IPS DF 6.9 (cell line): ENCODE data around the gene PALLD.

Experiments
- DNase-seq: peaks from one replicate; pipeline ENCODE4 v3.0.0-alpha.2; 2013; ENCODE audit warnings: low read depth, low spot score
- H3K27ac ChIP-seq: one replicate; pipeline ENCODE4 v1.5.1; 2013; ENCODE audit warnings: low read length, control low read depth
- H3K27me3 ChIP-seq: 2 replicates; pipeline ENCODE4 v1.6.1; 2013; ENCODE audit warnings: mild to moderate bottlenecking, low read length; ENCODE audit not compliant: control insufficient read depth, insufficient read depth
- H3K36me3 ChIP-seq: 2 replicates; pipeline ENCODE4 v1.6.1; 2013; ENCODE audit warnings: low read length; ENCODE audit not compliant: control insufficient read depth, insufficient read depth
- H3K4me1 ChIP-seq: 2 replicates; pipeline ENCODE4 v1.6.1; 2013; ENCODE audit warnings: low read length; ENCODE audit not compliant: control insufficient read depth, insufficient read depth
- H3K4me3 ChIP-seq: 2 replicates; pipeline ENCODE4 v1.5.1; 2013; ENCODE audit warnings: mild to moderate bottlenecking, low read length
- H3K9me3 ChIP-seq: 2 replicates; pipeline ENCODE4 v1.6.1; 2013; ENCODE audit warnings: low read length, inconsistent platforms; ENCODE audit not compliant: control insufficient read depth, insufficient read depth
- WGBS: extraction: QIAGEN DNeasy Blood & Tissue Kit; methylation state at CpG from one replicate; pipeline ENCODE4 v1.1.7; 2013; ENCODE audit warnings: mixed read lengths, missing lambda C conversion rate; ENCODE audit not compliant: insufficient read length, insufficient coverage; 5-methylcytosine and 5-hydroxymethylcytosine counted together

PALLD gene

GRCh38 chr4:168475745-168476144 lies 21.1 kb upstream of the PALLD start:
- no peaks in the 10 kb centered on the region for H3K36me3 ChIP-seq
- H3K27ac ChIP-seq = no peak overlapping the region
- DNase-seq = no peak
- H3K9me3 ChIP-seq = no peaks in the 10 kb centered on the region
- no CpG with 5 or more reads among the region's 2 CpGs for WGBS
- no peak overlapping the region for H3K4me3 ChIP-seq
- H3K4me1 ChIP-seq = no peaks in the 10 kb centered on the region
- no peaks in the 10 kb centered on the region for H3K27me3 ChIP-seq

- WGBS = 100% methylated on average over 2 of the region's 3 CpGs
- Histone ChIP-seq H3K27ac (no peak overlapping the region), H3K36me3 (no peaks in the 10 kb centered on the region), H3K4me3 (no peak overlapping the region), H3K9me3 (no peaks in the 10 kb centered on the region), H3K4me1 (no peaks in the 10 kb centered on the region), H3K27me3 (no peaks in the 10 kb centered on the region)
- no peak for DNase-seq
Observed at GRCh38 chr4:168478868-168479267, 18.0 kb upstream of the PALLD start.

- no CpG with 5 or more reads among the region's 7 CpGs for WGBS
- no peaks in the 10 kb centered on the region for H3K4me1 ChIP-seq
- no peak overlapping the region for H3K4me3 ChIP-seq
- no peaks in the 10 kb centered on the region for H3K36me3 ChIP-seq
- no peak for DNase-seq
- no peak overlapping the region for H3K27ac ChIP-seq
- H3K9me3 ChIP-seq = no peaks in the 10 kb centered on the region
- H3K27me3 ChIP-seq = no peaks in the 10 kb centered on the region
Observed at GRCh38 chr4:168480931-168481611, 15.8 kb upstream of the PALLD start.

- H3K27ac ChIP-seq = no peak overlapping the region
- no peak overlapping the region for H3K4me3 ChIP-seq
- DNase-seq = no peak
- H3K4me1 ChIP-seq = no peaks in the 10 kb centered on the region
- H3K36me3 ChIP-seq = no peaks in the 10 kb centered on the region
- H3K9me3 ChIP-seq = no peaks in the 10 kb centered on the region
- WGBS = no CpG with 5 or more reads among the region's 7 CpGs
- no peaks in the 10 kb centered on the region for H3K27me3 ChIP-seq
Observed at GRCh38 chr4:168483811-168484210, 13.0 kb upstream of the PALLD start.

GRCh38 chr4:168484626-168485025 lies 12.2 kb upstream of the PALLD start:
- Histone ChIP-seq H3K4me1 (no peaks in the 10 kb centered on the region), H3K27me3 (no peaks in the 10 kb centered on the region), H3K4me3 (no peak overlapping the region), H3K27ac (no peak overlapping the region), H3K9me3 (no peaks in the 10 kb centered on the region), H3K36me3 (no peaks in the 10 kb centered on the region)
- no peak for DNase-seq

GRCh38 chr4:168485156-168485910 lies 11.5 kb upstream of the PALLD start:
- Histone ChIP-seq H3K27me3 (no peaks in the 10 kb centered on the region), H3K4me1 (no peaks in the 10 kb centered on the region), H3K36me3 (no peaks in the 10 kb centered on the region), H3K4me3 (no peak overlapping the region), H3K9me3 (no peaks in the 10 kb centered on the region), H3K27ac (no peak overlapping the region)
- DNase-seq = no peak
- WGBS = no CpG with 5 or more reads among the region's 2 CpGs

GRCh38 chr4:168486912-168487281 lies 10.0 kb upstream of the PALLD start:
- no peaks in the 10 kb centered on the region for H3K4me1 ChIP-seq
- no peaks in the 10 kb centered on the region for H3K9me3 ChIP-seq
- WGBS = no CpG with 5 or more reads among the region's 1 CpG
- no peak for DNase-seq
- no peak overlapping the region for H3K27ac ChIP-seq
- no peaks in the 10 kb centered on the region for H3K36me3 ChIP-seq
- no peak overlapping the region for H3K4me3 ChIP-seq
- no peaks in the 10 kb centered on the region for H3K27me3 ChIP-seq

GRCh38 chr4:168487282-168488035 lies 9.4 kb upstream of the PALLD start:
- Histone ChIP-seq H3K4me1 (no peaks in the 10 kb centered on the region), H3K9me3 (no peaks in the 10 kb centered on the region), H3K4me3 (no peak overlapping the region), H3K27me3 (no peaks in the 10 kb centered on the region), H3K36me3 (no peaks in the 10 kb centered on the region), H3K27ac (no peak overlapping the region)
- no CpG with 5 or more reads among the region's 9 CpGs for WGBS
- DNase-seq = no peak

GRCh38 chr4:168488869-168489274 lies 8.0 kb upstream of the PALLD start:
- no peaks in the 10 kb centered on the region for H3K36me3 ChIP-seq
- no peaks in the 10 kb centered on the region for H3K9me3 ChIP-seq
- H3K4me1 ChIP-seq = no peaks in the 10 kb centered on the region
- no peak overlapping the region for H3K4me3 ChIP-seq
- no peaks in the 10 kb centered on the region for H3K27me3 ChIP-seq
- WGBS = no CpG with 5 or more reads among the region's 3 CpGs
- H3K27ac ChIP-seq = no peak overlapping the region
- no peak for DNase-seq

- H3K27ac ChIP-seq = no peak overlapping the region
- H3K4me3 ChIP-seq = no peak overlapping the region
- H3K4me1 ChIP-seq = no peaks in the 10 kb centered on the region
- H3K9me3 ChIP-seq = no peaks in the 10 kb centered on the region
- no peaks in the 10 kb centered on the region for H3K27me3 ChIP-seq
- DNase-seq = no peak
- no CpG with 5 or more reads among the region's 1 CpG for WGBS
- no peaks in the 10 kb centered on the region for H3K36me3 ChIP-seq
Observed at GRCh38 chr4:168489616-168490015, 7.2 kb upstream of the PALLD start.
